GM21423 (cell line): ENCODE results near the gene TAS2R4.
"Not testable (repeated sequence)": the region's sequence is repeated elsewhere in the genome, so short reads cannot be mapped to it uniquely, and the experiment has no call there.

Experiments
- ATAC-seq: cut with Tn5 transposase; IDR thresholded peaks from one replicate; pipeline ENCODE4 v1.9.1; 2021; ENCODE audit warnings: mild to moderate bottlenecking, moderate library complexity; ENCODE audit not compliant: unreplicated experiment

The TAS2R4 gene

GRCh38 chr7:141776374-141776773, at the start of gene TAS2R4:
Gene TAS2R4 (plus strand): TSS chr7:141776674. CDS start chr7:141778489, 1,815 bp downstream.
- no peak for ATAC-seq

GRCh38 chr7:141729020-141729419, 47.5 kb upstream of the TAS2R4 start:
- no peak for ATAC-seq

- ATAC-seq: no peak
These were observed 44.9 kb upstream of the TAS2R4 start for GRCh38 chr7:141731476-141732149.

GRCh38 chr7:141737118-141737835, 39.2 kb upstream of the TAS2R4 start:
- no peak for ATAC-seq

GRCh38 chr7:141737836-141738591, 38.5 kb upstream of the TAS2R4 start, which contains the start of gene SSBP1:
Gene SSBP1 (plus strand): TSS chr7:141738358. CDS start chr7:141739167, 809 bp downstream.
- peak; percentile 90 for ATAC-seq

GRCh38 chr7:141738592-141739013, 37.9 kb upstream of the TAS2R4 start:
- ATAC-seq: no peak

GRCh38 chr7:141739250-141739649, 37.2 kb upstream of the TAS2R4 start:
- ATAC-seq: no peak

GRCh38 chr7:141742229-141742628, 34.2 kb upstream of the TAS2R4 start:
- no peak for ATAC-seq

GRCh38 chr7:141744131-141744530, 32.3 kb upstream of the TAS2R4 start:
- no peak for ATAC-seq

GRCh38 chr7:141748396-141748795, 28.1 kb upstream of the TAS2R4 start:
- no peak for ATAC-seq

- not testable (repeated sequence) for ATAC-seq
These were observed 24.6 kb upstream of the TAS2R4 start for GRCh38 chr7:141751904-141752303.

GRCh38 chr7:141752634-141753033, 23.8 kb upstream of the TAS2R4 start:
- ATAC-seq: no peak

- no peak for ATAC-seq
These were observed 21.5 kb upstream of the TAS2R4 start for GRCh38 chr7:141754939-141755338.

GRCh38 chr7:141763797-141764196, 12.7 kb upstream of the TAS2R4 start, which contains the start of gene TAS2R3:
Gene TAS2R3 (plus strand): TSS chr7:141764097. CDS start chr7:141764159, 62 bp downstream.
- ATAC-seq: no peak

GRCh38 chr7:141770083-141770583, 6.3 kb upstream of the TAS2R4 start:
- ATAC-seq: not testable (repeated sequence)

- ATAC-seq: peak; percentile 83
These were observed 9.5 kb downstream of the TAS2R4 start for GRCh38 chr7:141785706-141786552.

GRCh38 chr7:141788296-141788695, 11.8 kb downstream of the TAS2R4 start:
- ATAC-seq: no peak

- no peak for ATAC-seq
These were observed 13.4 kb downstream of the TAS2R4 start, which contains the start of gene TAS2R5 for GRCh38 chr7:141789917-141790316. Gene TAS2R5 (plus strand): TSS chr7:141790217. CDS start chr7:141790362, 145 bp downstream.

- no peak for ATAC-seq
These were observed 16.1 kb downstream of the TAS2R4 start for GRCh38 chr7:141792526-141792925.

- ATAC-seq: no peak
These were observed 43.6 kb downstream of the TAS2R4 start for GRCh38 chr7:141820067-141820466.
